Transverse colon (tissue), 4 donors: ENCODE data around the gene IQGAP1. TPM values are rescaled to one million over a fixed set of nuclear protein-coding genes. Genes with fewer than 3 reads are reported as not detected.
A peak's percentile ranks its signal among the peaks of the same experiment; 100 is the strongest.

Source experiments
- DNase-seq: peaks from one replicate; pipeline ENCODE4 v3.0.0-alpha.2; 2019
- H3K27ac ChIP-seq, 4 donors: fragments of 200-600 bp; sonication (generic); 2 replicates each; pipeline ENCODE4 v1.5.1; 2016 to 2018; ENCODE audit warnings: inconsistent platforms in 4 of 4
- H3K27me3 ChIP-seq: fragments of 200-600 bp; sonication (generic); 2 replicates; pipeline ENCODE4 v1.5.1; 2017; ENCODE audit warnings: inconsistent platforms
- H3K36me3 ChIP-seq, 4 donors: fragments of 200-600 bp; sonication (generic); 2 replicates each; pipeline ENCODE4 v1.5.1; 2017 to 2019; ENCODE audit warnings: inconsistent platforms in 4 of 4
- H3K4me1 ChIP-seq, 4 donors: fragments of 200-600 bp; sonication (generic); 2 replicates each; pipeline ENCODE4 v1.5.1; 2017 to 2020; ENCODE audit warnings: inconsistent platforms in 4 of 4
- H3K4me3 ChIP-seq, 4 donors: fragments of 200-600 bp; sonication (generic); 1 replicate in 1 of 4; 2 replicates in 3 of 4; pipeline versions ENCODE4 v1.5.1 to v1.6.1; 2017 to 2019; ENCODE audit warnings: inconsistent platforms in 4 of 4
- H3K9me3 ChIP-seq, 2 donors: fragments of 200-600 bp; sonication (generic); 2 replicates each; pipeline ENCODE4 v1.5.1; 2017 to 2019; ENCODE audit warnings: inconsistent platforms in 2 of 2
- CTCF ChIP-seq, 5 experiments: fragments of 200-600 bp in 3 of 5; fragments of 450-650 bp in 2 of 5; sonication (generic) in 3 of 5; IDR thresholded peaks; 1 replicate in 2 of 5; 2 replicates in 3 of 5; pipeline ENCODE4 v1.5.1; 2016 to 2017; ENCODE audit warnings: antibody characterized with exemption in 5 of 5, inconsistent platforms in 3 of 5, mild to moderate bottlenecking in 2 of 5, moderate library complexity in 1 of 5
- EP300 ChIP-seq: sonication (generic); formaldehyde crosslinking; IDR thresholded peaks from one replicate; pipeline ENCODE4 v1.6.1; 2017; ENCODE audit warnings: antibody characterized with exemption, low read depth
- POLR2A ChIP-seq: fragments of 450-650 bp; IDR thresholded peaks from one replicate; pipeline ENCODE4 v1.6.1; 2016; ENCODE audit warnings: antibody characterized with exemption, mild to moderate bottlenecking, moderate library complexity
- POLR2AphosphoS5 ChIP-seq, 3 donors: sonication (generic); formaldehyde crosslinking; IDR thresholded peaks; one replicate each; pipeline ENCODE4 v1.6.1; 2016; ENCODE audit warnings: antibody characterized with exemption in 3 of 3
- WGBS, 2 donors: methylation state at CpG; one replicate each; pipeline ENCODE4 v1.1.5; 2018; ENCODE audit warnings: low coverage in 1 of 2; 5-methylcytosine and 5-hydroxymethylcytosine counted together
- in situ Hi-C, 4 donors: fragments of 200-750 bp; cut with MboI; loops; one replicate each; pipeline versions ENCODE4 v1.15.0 to v1.15.1; 2017; ENCODE audit warnings: low sequenced_read_pairs in 3 of 4, low pct_ligation_motif_present in 1 of 4, low pct_unique_long_range_greater_than_20kb in 1 of 4
- intact Hi-C: fragments of 100-400 bp; cut with DNase I; formaldehyde crosslinking; loops from one replicate; pipeline ENCODE4 v1.15.1; 2023; ENCODE audit warnings: low total_unique reads
- total RNA-seq, 4 donors: library from RNA; depleted of rRNA; stranded (reverse); fragments of >200 nt; gene quantifications; one replicate each; pipeline ENCODE4 v1.1.0, GENCODE V29; 2016

Gene IQGAP1
- total RNA-seq, 4 donors from 2014 or later = 82.8 to 354 (median 282) TPM

- in situ Hi-C loops = no loop called here
- peaks cover 19 to 55% (median 26%) of the 10 kb centered on the region in 4 donors for H3K4me1 ChIP-seq
- no peak for TF ChIP-seq EP300
- no peak for TF ChIP-seq CTCF (IDR thresholded peaks at IDR 0.05)
- no peak for TF ChIP-seq POLR2A
- no peak for TF ChIP-seq POLR2AphosphoS5 (IDR thresholded peaks at IDR 0.05)
- H3K9me3 ChIP-seq = no peaks in the 10 kb centered on the region
- H3K4me3 ChIP-seq = no peak overlapping the region
- peaks cover 0 to 16% (median 6%) of the 10 kb centered on the region in 4 donors for H3K36me3 ChIP-seq
- WGBS, 2 donors = 53 to 67% methylated on average over 4 to 5 of the region's 5 CpGs
- intact Hi-C loops = no loop called here
- no peak for DNase-seq
- H3K27ac ChIP-seq = peak overlapping the region in 2 of 4 donors; percentile 32 to 39
- H3K27me3 ChIP-seq = no peaks in the 10 kb centered on the region
These were observed 39.1 kb downstream of the IQGAP1 start for GRCh38 chr15:90427185-90427584.

GRCh38 chr15:90432253-90432652, 44.2 kb downstream of the IQGAP1 start:
- H3K4me3 ChIP-seq = no peak overlapping the region
- intact Hi-C loops (no loop called here), in situ Hi-C loops (no loop called here)
- no peak for DNase-seq
- H3K36me3 ChIP-seq = peaks cover 0 to 33% (median 9%) of the 10 kb centered on the region in 4 donors
- no peaks in the 10 kb centered on the region for H3K9me3 ChIP-seq
- H3K27me3 ChIP-seq = no peaks in the 10 kb centered on the region
- no peak for TF ChIP-seq POLR2AphosphoS5 (IDR thresholded peaks at IDR 0.05)
- TF ChIP-seq EP300 = no peak
- no peak for TF ChIP-seq CTCF (IDR thresholded peaks at IDR 0.05)
- TF ChIP-seq POLR2A = no peak
- 100% methylated on average over 1 of the region's 1 CpG for WGBS, 2 donors
- H3K4me1 ChIP-seq = peaks cover 6 to 26% (median 11%) of the 10 kb centered on the region in 4 donors
- no peak overlapping the region for H3K27ac ChIP-seq

- WGBS, 2 donors = 53 to 58% methylated on average over 1 of the region's 1 CpG
- TF ChIP-seq EP300 = no peak
- TF ChIP-seq CTCF (IDR thresholded peaks at IDR 0.05) = no peak
- no peak for TF ChIP-seq POLR2A
- H3K4me1 ChIP-seq = peaks cover 6 to 28% (median 16%) of the 10 kb centered on the region in 4 donors
- no peak for DNase-seq
- H3K27me3 ChIP-seq = no peaks in the 10 kb centered on the region
- intact Hi-C loops (no loop called here), in situ Hi-C loops (no loop called here)
- no peak overlapping the region for H3K4me3 ChIP-seq
- H3K9me3 ChIP-seq = no peaks in the 10 kb centered on the region
- peak overlapping the region in 2 of 4 donors; percentile 2 to 24 for H3K27ac ChIP-seq
- H3K36me3 ChIP-seq = peaks cover 0 to 34% (median 6%) of the 10 kb centered on the region in 4 donors
These were observed 47.8 kb downstream of the IQGAP1 start for GRCh38 chr15:90435652-90436337.

- DNase-seq = no peak
- peaks cover 0 to 44% (median 7%) of the 10 kb centered on the region in 4 donors for H3K36me3 ChIP-seq
- H3K4me3 ChIP-seq = no peak overlapping the region
- H3K9me3 ChIP-seq = no peaks in the 10 kb centered on the region
- 78 to 81% methylated on average over 3 to 4 of the region's 4 CpGs for WGBS, 2 donors
- TF ChIP-seq POLR2A (no peak), POLR2AphosphoS5 (IDR thresholded peaks at IDR 0.05) (no peak), EP300 (no peak), CTCF (IDR thresholded peaks at IDR 0.05) (no peak)
- in situ Hi-C loops (no loop called here), intact Hi-C loops (no loop called here)
- no peaks in the 10 kb centered on the region for H3K27me3 ChIP-seq
- peaks cover 6 to 39% (median 19%) of the 10 kb centered on the region in 4 donors for H3K4me1 ChIP-seq
- H3K27ac ChIP-seq = no peak overlapping the region
These were observed 48.9 kb downstream of the IQGAP1 start for GRCh38 chr15:90436952-90437351.
